HG03378 (cell line): ENCODE data around the gene EVI5.

Experiments
- ATAC-seq: cut with Tn5 transposase; IDR thresholded peaks from one replicate; pipeline ENCODE4 v1.9.1; 2021; ENCODE audit warnings: mild to moderate bottlenecking, moderate library complexity; ENCODE audit not compliant: unreplicated experiment

EVI5 gene

GRCh38 chr1:92784639-92785500 lies at the start of gene EVI5:
Gene EVI5, minus strand, starts transcription at chr1:92785108. Its CDS starts 48,562 bp downstream, at chr1:92736546.
- ATAC-seq = peak; percentile 88

- no peak for ATAC-seq
These were observed 49.7 kb upstream of the EVI5 start for GRCh38 chr1:92834617-92835016.

- ATAC-seq = no peak
These were observed 48.9 kb upstream of the EVI5 start for GRCh38 chr1:92833840-92834239.

GRCh38 chr1:92832537-92833114 lies 47.7 kb upstream of the EVI5 start:
- ATAC-seq = no peak

GRCh38 chr1:92831762-92832536 lies 47.0 kb upstream of the EVI5 start, which contains the start of gene RPL5:
Gene RPL5, plus strand, starts transcription at chr1:92832040. Its CDS starts 75 bp downstream, at chr1:92832115.
- peak; percentile 97 for ATAC-seq

GRCh38 chr1:92831368-92831761 lies 46.5 kb upstream of the EVI5 start:
- ATAC-seq = no peak

GRCh38 chr1:92826792-92827191 lies 41.9 kb upstream of the EVI5 start:
- ATAC-seq = no peak

- no peak for ATAC-seq
These were observed 38.0 kb upstream of the EVI5 start for GRCh38 chr1:92822879-92823278.

GRCh38 chr1:92820551-92820950 lies 35.6 kb upstream of the EVI5 start:
- no peak for ATAC-seq

- ATAC-seq = no peak
These were observed 35.1 kb upstream of the EVI5 start for GRCh38 chr1:92820024-92820423.

GRCh38 chr1:92817986-92818764 lies 33.3 kb upstream of the EVI5 start:
- no peak for ATAC-seq

GRCh38 chr1:92817137-92817697 lies 32.3 kb upstream of the EVI5 start:
- ATAC-seq = no peak

- no peak for ATAC-seq
These were observed 31.8 kb upstream of the EVI5 start for GRCh38 chr1:92816732-92817131.

- no peak for ATAC-seq
These were observed 23.5 kb upstream of the EVI5 start for GRCh38 chr1:92808381-92808780.

- ATAC-seq = no peak
These were observed 20.3 kb upstream of the EVI5 start for GRCh38 chr1:92805216-92805615.

GRCh38 chr1:92804721-92805201 lies 19.9 kb upstream of the EVI5 start:
- peak; percentile 78 for ATAC-seq

- no peak for ATAC-seq
These were observed 18.4 kb upstream of the EVI5 start for GRCh38 chr1:92803140-92803887.

GRCh38 chr1:92797961-92798360 lies 13.1 kb upstream of the EVI5 start:
- no peak for ATAC-seq

GRCh38 chr1:92797297-92797696 lies 12.4 kb upstream of the EVI5 start:
- ATAC-seq = no peak

- no peak for ATAC-seq
These were observed 10.3 kb upstream of the EVI5 start for GRCh38 chr1:92795166-92795565.
